Measurements from ENCODE around the gene ALK. TPM values are rescaled to one million over a fixed set of nuclear protein-coding genes. Genes with fewer than 3 reads are reported as not detected.

Gene ALK
- total and polyA plus RNA-seq, 2 experiments from 2014 or later = 0.35 TPM; not detected in 1

- ATAC-seq (no peak), DNase-seq (ENCODE audit: low spot score) (no peak)
- Histone ChIP-seq H3K27me3 (ENCODE audit: insufficient read depth) (no peaks in the 10 kb centered on the region), H3K36me3 (ENCODE audit: insufficient read depth) (no peaks in the 10 kb centered on the region), H4K20me1 (replicated peaks; ENCODE audit: insufficient read depth) (no peaks in the 10 kb centered on the region), H3K9me2 (ENCODE audit: insufficient read depth) (no peaks in the 10 kb centered on the region), H3F3A (replicated peaks; ENCODE audit: low read depth) (no peaks in the 10 kb centered on the region), H3K4me2 (no peak overlapping the region), H2AFZ (no peak overlapping the region), H3K27ac (ENCODE audit: low read depth) (no peak overlapping the region), H3K4me3 (no peak overlapping the region), H3K79me2 (replicated peaks; ENCODE audit: insufficient read depth) (no peaks in the 10 kb centered on the region), H3K4me1 (ENCODE audit: insufficient read depth) (peaks cover 26% of the 10 kb centered on the region)
- no peaks in the 10 kb centered on the region for H3K36me3 Mint-ChIP-seq (ENCODE audit: low read depth)
- no peak overlapping the region for H3K4me3 Mint-ChIP-seq
- H3K9me3 Mint-ChIP-seq = no peaks in the 10 kb centered on the region; the same call in 1 of the 3 replicates
- peaks cover 36% of the 10 kb centered on the region for H3K4me1 Mint-ChIP-seq
- TF ChIP-seq EZH2phosphoT487 (IDR thresholded peaks at IDR 0.05; ENCODE audit: unreplicated experiment) (no peak), EZH2 (IDR thresholded peaks at IDR 0.05; ENCODE audit: low read depth, unreplicated experiment) (no peak), JUNB (IDR thresholded peaks at IDR 0.05; ENCODE audit: unreplicated experiment) (no peak), ETS1 (IDR thresholded peaks at IDR 0.05) (no peak), ZNF462 (CRISPR knock-in tag; IDR thresholded peaks at IDR 0.05) (no peak), REST (IDR thresholded peaks at IDR 0.05; ENCODE audit: unreplicated experiment) (no peak), ZNF331 (CRISPR knock-in tag; IDR thresholded peaks at IDR 0.05; ENCODE audit: low read depth) (no peak), POLR2AphosphoS5 (IDR thresholded peaks at IDR 0.05; ENCODE audit: low read depth) (no peak), ZNF114 (CRISPR knock-in tag; IDR thresholded peaks at IDR 0.05) (no peak), STAT1 (IDR thresholded peaks at IDR 0.05; ENCODE audit: unreplicated experiment) (no peak)
- no peak overlapping the region for H3K27ac Mint-ChIP-seq
- peaks cover 4% of the 10 kb centered on the region for H3K27me3 Mint-ChIP-seq (ENCODE audit: insufficient read depth, low read depth, poor library complexity)
Measured at GRCh38 chr2:29446847-29447246, 474.5 kb downstream of the ALK start.
